Liver (tissue), 9 donors: ENCODE data around the gene MIER3. TPM values are rescaled to one million over a fixed set of nuclear protein-coding genes. Genes with fewer than 3 reads are reported as not detected.

Experiments used
- DNase-seq: peaks from one replicate; pipeline ENCODE4 v3.0.0-alpha.2; 2017; ENCODE audit warnings: low spot score
- H3K27ac ChIP-seq, 2 donors: one replicate each; pipeline ENCODE4 v1.7.0; 2013; ENCODE audit warnings: inconsistent platforms in 2 of 2, low read length in 2 of 2, control low read depth in 1 of 2, low read depth in 1 of 2, mild to moderate bottlenecking in 1 of 2
- H3K27me3 ChIP-seq, 4 donors: one replicate each; pipeline versions ENCODE4 v1.6.1 to v1.7.0; 2013; ENCODE audit warnings: low read length in 3 of 4, inconsistent platforms in 1 of 4, mild to moderate bottlenecking in 1 of 4, moderate library complexity in 1 of 4; ENCODE audit not compliant: control insufficient read depth in 4 of 4, insufficient read depth in 4 of 4
- H3K36me3 ChIP-seq, 4 donors: one replicate each; pipeline versions ENCODE4 v1.6.1 to v1.7.0; 2013; ENCODE audit warnings: low read length in 3 of 4, mild to moderate bottlenecking in 3 of 4, low read depth in 1 of 4, moderate library complexity in 1 of 4; ENCODE audit not compliant: control insufficient read depth in 4 of 4, insufficient read depth in 3 of 4
- H3K4me1 ChIP-seq, 4 donors: one replicate each; pipeline versions ENCODE4 v1.6.1 to v1.7.0; 2013; ENCODE audit warnings: low read length in 3 of 4, mild to moderate bottlenecking in 3 of 4, moderate library complexity in 1 of 4; ENCODE audit not compliant: control insufficient read depth in 4 of 4, insufficient read depth in 4 of 4
- H3K4me3 ChIP-seq, 3 donors: one replicate each; pipeline versions ENCODE4 v1.6.1 to v1.7.0; 2013; ENCODE audit warnings: low read length in 3 of 3, control low read depth in 1 of 3, low read depth in 1 of 3, mild to moderate bottlenecking in 1 of 3
- H3K9ac ChIP-seq, 2 donors: one replicate each; pipeline ENCODE4 v1.7.0; 2013; ENCODE audit warnings: low read length in 2 of 2, mild to moderate bottlenecking in 2 of 2, moderate library complexity in 2 of 2, control low read depth in 1 of 2, low read depth in 1 of 2
- H3K9me3 ChIP-seq, 4 donors: one replicate each; pipeline versions ENCODE4 v1.6.1 to v1.7.0; 2013; ENCODE audit warnings: low read length in 3 of 4; ENCODE audit not compliant: control insufficient read depth in 4 of 4
- EGR1 ChIP-seq, 2 donors: IDR thresholded peaks; 2 replicates each; pipeline ENCODE4 v1.6.1; 2016 to 2018; ENCODE audit warnings: antibody characterized with exemption in 2 of 2, low read depth in 2 of 2
- FOXA1 ChIP-seq: IDR thresholded peaks from 2 replicates; pipeline ENCODE4 v1.6.1; 2016; ENCODE audit warnings: antibody characterized with exemption
- FOXA2 ChIP-seq: IDR thresholded peaks from 2 replicates; pipeline ENCODE4 v1.6.1; 2016; ENCODE audit warnings: antibody characterized with exemption
- GABPA ChIP-seq, 2 donors: IDR thresholded peaks in 1 of 2; conservative IDR thresholded peaks in 1 of 2; 2 replicates each; pipeline ENCODE4 v1.6.1; 2016; ENCODE audit warnings: antibody characterized with exemption in 2 of 2, mild to moderate bottlenecking in 1 of 2, moderate library complexity in 1 of 2
- HNF4A ChIP-seq, 2 donors: conservative IDR thresholded peaks; 2 replicates each; pipeline ENCODE4 v1.6.1; 2016; ENCODE audit warnings: antibody characterized with exemption in 2 of 2, mild to moderate bottlenecking in 2 of 2
- HNF4G ChIP-seq: IDR thresholded peaks from 2 replicates; pipeline ENCODE4 v1.6.1; 2016; ENCODE audit warnings: antibody characterized with exemption
- JUND ChIP-seq, 2 donors: IDR thresholded peaks; 2 replicates each; pipeline ENCODE4 v1.6.1; 2016; ENCODE audit warnings: antibody characterized with exemption in 2 of 2
- NR2F2 ChIP-seq: IDR thresholded peaks from 2 replicates; pipeline ENCODE4 v1.6.1; 2016; ENCODE audit warnings: antibody characterized with exemption
- RAD21 ChIP-seq, 2 donors: IDR thresholded peaks; 2 replicates each; pipeline ENCODE4 v1.6.1; 2016; ENCODE audit warnings: antibody characterized with exemption in 2 of 2, mild to moderate bottlenecking in 2 of 2
- RXRA ChIP-seq, 2 donors: IDR thresholded peaks; 2 replicates each; pipeline ENCODE4 v1.6.1; 2017 to 2018; ENCODE audit warnings: antibody characterized with exemption in 2 of 2, mild to moderate bottlenecking in 1 of 2
- SP1 ChIP-seq: IDR thresholded peaks from 2 replicates; pipeline ENCODE4 v1.6.1; 2018; ENCODE audit warnings: antibody characterized with exemption, mild to moderate bottlenecking
- TAF1 ChIP-seq: conservative IDR thresholded peaks from 2 replicates; pipeline ENCODE4 v1.6.1; 2016; ENCODE audit warnings: antibody characterized with exemption, mild to moderate bottlenecking
- YY1 ChIP-seq: IDR thresholded peaks from 2 replicates; pipeline ENCODE4 v1.6.1; 2016; ENCODE audit warnings: antibody characterized with exemption, mild to moderate bottlenecking
- WGBS: extraction: QIAGEN DNeasy Blood & Tissue Kit; methylation state at CpG from one replicate; pipeline ENCODE4 v1.1.7; 2013; 5-methylcytosine and 5-hydroxymethylcytosine counted together
- polyA plus RNA-seq, 2 donors: library from polyadenylated mRNA; stranded (reverse) in 1 of 2; unstranded in 1 of 2; fragments of 200-250 nt in 1 of 2; fragments of >200 nt in 1 of 2; fragmentation: Nextera tagmentation in 1 of 2; extraction: Ambion mirVana in 1 of 2; gene quantifications; one replicate each; pipeline versions ENCODE4 v1.2.1 to v1.2.3, GENCODE V29; 2013 to 2015
- total RNA-seq, 2 donors: library from RNA; depleted of rRNA; stranded (reverse); fragments of >200 nt; gene quantifications; one replicate each; pipeline ENCODE4 v1.2.3, GENCODE V29; 2014
- TF ChIP-seq, protein P1 (sequence below): IDR thresholded peaks from 2 replicates; pipeline ENCODE4 v1.6.1; 2016; ENCODE audit warnings: antibody characterized with exemption, mild to moderate bottlenecking
- TF ChIP-seq, protein P2 (sequence below): IDR thresholded peaks from 2 replicates; pipeline ENCODE4 v1.6.1; 2016; ENCODE audit warnings: antibody characterized with exemption
- TF ChIP-seq, protein P3 (sequence below): IDR thresholded peaks from 2 replicates; pipeline ENCODE4 v1.6.1; 2016; ENCODE audit warnings: antibody characterized with exemption
- TF ChIP-seq, protein P4 (sequence below): IDR thresholded peaks from 2 replicates; pipeline ENCODE4 v1.6.1; 2016; ENCODE audit warnings: antibody characterized with exemption
- TF ChIP-seq, protein P5 (sequence below): fragments of 150-350 bp; IDR thresholded peaks from 2 replicates; pipeline ENCODE4 v1.5.1; 2017; ENCODE audit warnings: improper control_type of control experiment, low read depth, low read length; ENCODE audit not compliant: missing input control
- donor health status: healthy.
- donor health status: healthy.
- donor health status: healthy.
- donor health status: healthy.
- donor health status: healthy.

Gene MIER3, protein sequence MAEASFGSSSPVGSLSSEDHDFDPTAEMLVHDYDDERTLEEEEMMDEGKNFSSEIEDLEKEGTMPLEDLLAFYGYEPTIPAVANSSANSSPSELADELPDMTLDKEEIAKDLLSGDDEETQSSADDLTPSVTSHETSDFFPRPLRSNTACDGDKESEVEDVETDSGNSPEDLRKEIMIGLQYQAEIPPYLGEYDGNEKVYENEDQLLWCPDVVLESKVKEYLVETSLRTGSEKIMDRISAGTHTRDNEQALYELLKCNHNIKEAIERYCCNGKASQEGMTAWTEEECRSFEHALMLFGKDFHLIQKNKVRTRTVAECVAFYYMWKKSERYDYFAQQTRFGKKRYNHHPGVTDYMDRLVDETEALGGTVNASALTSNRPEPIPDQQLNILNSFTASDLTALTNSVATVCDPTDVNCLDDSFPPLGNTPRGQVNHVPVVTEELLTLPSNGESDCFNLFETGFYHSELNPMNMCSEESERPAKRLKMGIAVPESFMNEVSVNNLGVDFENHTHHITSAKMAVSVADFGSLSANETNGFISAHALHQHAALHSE
- total RNA-seq (10 to 100 TPM; 11.1 to 15.5 TPM), polyA plus RNA-seq (1 to 10 TPM; 4.1 to 5.1 TPM)

DNA sequence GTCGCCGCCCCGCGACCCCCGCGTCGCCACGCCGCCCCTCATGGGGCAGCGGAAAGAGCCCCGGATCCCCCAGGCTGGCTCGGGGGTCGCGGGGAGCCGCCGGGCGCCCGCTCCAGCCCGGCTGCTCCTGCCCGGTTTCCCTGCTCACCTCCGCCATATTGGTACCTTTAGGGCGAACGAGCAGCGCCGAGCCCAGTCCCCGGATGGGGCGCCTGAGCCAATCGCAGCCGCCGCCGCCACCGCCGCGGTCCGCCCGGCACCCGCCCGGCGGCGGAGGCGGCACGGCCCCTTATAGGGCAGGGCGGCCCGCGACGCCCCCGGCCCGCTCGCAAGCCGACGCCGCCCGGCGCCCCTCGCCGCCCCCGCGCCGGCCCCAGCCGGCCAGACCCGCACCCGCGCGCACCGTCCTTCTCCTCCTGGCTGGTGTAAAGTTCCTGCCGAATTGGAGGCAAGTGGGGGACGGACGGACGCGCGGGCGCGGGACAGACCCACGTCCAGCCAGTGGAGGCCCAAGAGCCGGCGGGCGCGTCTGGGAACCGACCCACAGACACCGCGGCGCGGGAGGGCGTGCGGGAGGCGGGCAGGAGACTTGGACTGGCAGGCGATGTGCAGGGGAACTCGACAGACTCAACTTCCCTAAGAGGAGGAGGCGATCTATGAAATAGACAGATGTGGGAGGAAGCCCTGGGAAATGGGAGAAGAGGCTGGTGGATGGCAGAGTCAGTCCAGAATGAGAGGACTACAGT lies at the start of gene MIER3:
Gene MIER3, minus strand, starts transcription at position 178 of the 746 bp plus-strand sequence. Its CDS starts 21 bp downstream, at position 157.
- H3K9ac ChIP-seq: peak within 1 kb of the TSS; percentile 56 to 64
- H3K4me3 ChIP-seq: peak within 1 kb of the TSS; percentile 77 to 100 (median 88)
- under 1% methylated on average over 89 of the region's 89 CpGs for WGBS
- no peaks in the 10 kb centered on the region for H3K27me3 ChIP-seq
- DNase-seq: peak; percentile 80
- H3K4me1 ChIP-seq: peaks cover 3 to 19% (median 9%) of the 10 kb centered on the region in 4 donors
- peaks cover 0 to 2% (median 0%) of the 10 kb centered on the region in 4 donors for H3K36me3 ChIP-seq
- H3K9me3 ChIP-seq: no peaks in the 10 kb centered on the region
- H3K27ac ChIP-seq: peak within 1 kb of the TSS; percentile 61 to 64
- TF ChIP-seq YY1 (peak; percentile 65), FOXA1 (no peak), JUND (IDR thresholded peaks at IDR 0.05) (no peak)

DNA sequence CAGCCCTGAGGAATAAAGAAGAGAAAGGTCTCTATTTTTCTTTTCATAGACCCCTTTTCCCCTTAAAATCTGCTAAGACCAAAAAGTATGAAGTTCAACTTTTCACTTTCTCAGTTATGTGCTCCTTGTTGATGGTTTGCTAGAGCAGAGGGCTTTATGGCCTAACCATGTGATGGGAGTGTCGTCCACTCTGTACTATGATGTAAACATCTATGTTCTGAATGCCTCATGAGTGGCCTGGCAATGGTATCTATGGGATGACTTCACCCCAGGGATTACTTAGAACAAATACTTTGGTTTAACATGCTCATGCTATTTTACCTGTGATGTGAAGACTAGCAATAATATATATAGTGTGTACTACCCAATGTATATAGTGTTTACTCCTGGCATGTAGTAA lies 43.7 kb upstream of the MIER3 start:
- TF ChIP-seq GABPA (IDR thresholded peaks at IDR 0.05 in 1 of 2, conservative IDR thresholded peaks at IDR 0.05 in 1 of 2) (no peak), EGR1 (IDR thresholded peaks at IDR 0.05; ENCODE audit: low read depth in 2 of 2) (no peak), RXRA (IDR thresholded peaks at IDR 0.05) (no peak), NR2F2 (no peak), FOXA2 (no peak), SP1 (no peak), RAD21 (IDR thresholded peaks at IDR 0.05) (no peak), FOXA1 (no peak), TAF1 (no peak), HNF4A (conservative IDR thresholded peaks at IDR 0.05) (no peak), YY1 (no peak), HNF4G (no peak), JUND (IDR thresholded peaks at IDR 0.05) (no peak)
- TF ChIP-seq, protein P1, sequence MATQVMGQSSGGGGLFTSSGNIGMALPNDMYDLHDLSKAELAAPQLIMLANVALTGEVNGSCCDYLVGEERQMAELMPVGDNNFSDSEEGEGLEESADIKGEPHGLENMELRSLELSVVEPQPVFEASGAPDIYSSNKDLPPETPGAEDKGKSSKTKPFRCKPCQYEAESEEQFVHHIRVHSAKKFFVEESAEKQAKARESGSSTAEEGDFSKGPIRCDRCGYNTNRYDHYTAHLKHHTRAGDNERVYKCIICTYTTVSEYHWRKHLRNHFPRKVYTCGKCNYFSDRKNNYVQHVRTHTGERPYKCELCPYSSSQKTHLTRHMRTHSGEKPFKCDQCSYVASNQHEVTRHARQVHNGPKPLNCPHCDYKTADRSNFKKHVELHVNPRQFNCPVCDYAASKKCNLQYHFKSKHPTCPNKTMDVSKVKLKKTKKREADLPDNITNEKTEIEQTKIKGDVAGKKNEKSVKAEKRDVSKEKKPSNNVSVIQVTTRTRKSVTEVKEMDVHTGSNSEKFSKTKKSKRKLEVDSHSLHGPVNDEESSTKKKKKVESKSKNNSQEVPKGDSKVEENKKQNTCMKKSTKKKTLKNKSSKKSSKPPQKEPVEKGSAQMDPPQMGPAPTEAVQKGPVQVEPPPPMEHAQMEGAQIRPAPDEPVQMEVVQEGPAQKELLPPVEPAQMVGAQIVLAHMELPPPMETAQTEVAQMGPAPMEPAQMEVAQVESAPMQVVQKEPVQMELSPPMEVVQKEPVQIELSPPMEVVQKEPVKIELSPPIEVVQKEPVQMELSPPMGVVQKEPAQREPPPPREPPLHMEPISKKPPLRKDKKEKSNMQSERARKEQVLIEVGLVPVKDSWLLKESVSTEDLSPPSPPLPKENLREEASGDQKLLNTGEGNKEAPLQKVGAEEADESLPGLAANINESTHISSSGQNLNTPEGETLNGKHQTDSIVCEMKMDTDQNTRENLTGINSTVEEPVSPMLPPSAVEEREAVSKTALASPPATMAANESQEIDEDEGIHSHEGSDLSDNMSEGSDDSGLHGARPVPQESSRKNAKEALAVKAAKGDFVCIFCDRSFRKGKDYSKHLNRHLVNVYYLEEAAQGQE: no peak
- TF ChIP-seq, protein P2, sequence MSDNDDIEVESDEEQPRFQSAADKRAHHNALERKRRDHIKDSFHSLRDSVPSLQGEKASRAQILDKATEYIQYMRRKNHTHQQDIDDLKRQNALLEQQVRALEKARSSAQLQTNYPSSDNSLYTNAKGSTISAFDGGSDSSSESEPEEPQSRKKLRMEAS: no peak
- TF ChIP-seq, protein P3, sequence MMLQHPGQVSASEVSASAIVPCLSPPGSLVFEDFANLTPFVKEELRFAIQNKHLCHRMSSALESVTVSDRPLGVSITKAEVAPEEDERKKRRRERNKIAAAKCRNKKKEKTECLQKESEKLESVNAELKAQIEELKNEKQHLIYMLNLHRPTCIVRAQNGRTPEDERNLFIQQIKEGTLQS: no peak
- TF ChIP-seq, protein P4, sequence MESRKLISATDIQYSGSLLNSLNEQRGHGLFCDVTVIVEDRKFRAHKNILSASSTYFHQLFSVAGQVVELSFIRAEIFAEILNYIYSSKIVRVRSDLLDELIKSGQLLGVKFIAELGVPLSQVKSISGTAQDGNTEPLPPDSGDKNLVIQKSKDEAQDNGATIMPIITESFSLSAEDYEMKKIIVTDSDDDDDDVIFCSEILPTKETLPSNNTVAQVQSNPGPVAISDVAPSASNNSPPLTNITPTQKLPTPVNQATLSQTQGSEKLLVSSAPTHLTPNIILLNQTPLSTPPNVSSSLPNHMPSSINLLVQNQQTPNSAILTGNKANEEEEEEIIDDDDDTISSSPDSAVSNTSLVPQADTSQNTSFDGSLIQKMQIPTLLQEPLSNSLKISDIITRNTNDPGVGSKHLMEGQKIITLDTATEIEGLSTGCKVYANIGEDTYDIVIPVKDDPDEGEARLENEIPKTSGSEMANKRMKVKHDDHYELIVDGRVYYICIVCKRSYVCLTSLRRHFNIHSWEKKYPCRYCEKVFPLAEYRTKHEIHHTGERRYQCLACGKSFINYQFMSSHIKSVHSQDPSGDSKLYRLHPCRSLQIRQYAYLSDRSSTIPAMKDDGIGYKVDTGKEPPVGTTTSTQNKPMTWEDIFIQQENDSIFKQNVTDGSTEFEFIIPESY: no peak
- TF ChIP-seq, protein P5, sequence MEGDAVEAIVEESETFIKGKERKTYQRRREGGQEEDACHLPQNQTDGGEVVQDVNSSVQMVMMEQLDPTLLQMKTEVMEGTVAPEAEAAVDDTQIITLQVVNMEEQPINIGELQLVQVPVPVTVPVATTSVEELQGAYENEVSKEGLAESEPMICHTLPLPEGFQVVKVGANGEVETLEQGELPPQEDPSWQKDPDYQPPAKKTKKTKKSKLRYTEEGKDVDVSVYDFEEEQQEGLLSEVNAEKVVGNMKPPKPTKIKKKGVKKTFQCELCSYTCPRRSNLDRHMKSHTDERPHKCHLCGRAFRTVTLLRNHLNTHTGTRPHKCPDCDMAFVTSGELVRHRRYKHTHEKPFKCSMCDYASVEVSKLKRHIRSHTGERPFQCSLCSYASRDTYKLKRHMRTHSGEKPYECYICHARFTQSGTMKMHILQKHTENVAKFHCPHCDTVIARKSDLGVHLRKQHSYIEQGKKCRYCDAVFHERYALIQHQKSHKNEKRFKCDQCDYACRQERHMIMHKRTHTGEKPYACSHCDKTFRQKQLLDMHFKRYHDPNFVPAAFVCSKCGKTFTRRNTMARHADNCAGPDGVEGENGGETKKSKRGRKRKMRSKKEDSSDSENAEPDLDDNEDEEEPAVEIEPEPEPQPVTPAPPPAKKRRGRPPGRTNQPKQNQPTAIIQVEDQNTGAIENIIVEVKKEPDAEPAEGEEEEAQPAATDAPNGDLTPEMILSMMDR: no peak
- Histone ChIP-seq H3K9ac (no peak overlapping the region), H3K9me3 (no peaks in the 10 kb centered on the region), H3K27me3 (no peaks in the 10 kb centered on the region), H3K36me3 (no peaks in the 10 kb centered on the region), H3K4me3 (no peak overlapping the region), H3K27ac (no peak overlapping the region), H3K4me1 (no peaks in the 10 kb centered on the region)
- DNase-seq: no peak
- WGBS: 80% methylated on average over 1 of the region's 1 CpG
